Occipital lobe (tissue), 2 donors: ENCODE measurements around the gene KRTAP10-11. TPM values are rescaled to one million over a fixed set of nuclear protein-coding genes. Genes with fewer than 3 reads are reported as not detected.
"Not testable (repeated sequence)": the region's sequence is repeated elsewhere in the genome, so short reads cannot be mapped to it uniquely, and the experiment has no call there.

Experiments used
- DNase-seq: peaks from one replicate; lab custom pipeline; 2025; lab: John Stamatoyannopoulos, UW
- total RNA-seq: library from RNA; depleted of rRNA; stranded (reverse); fragments of >200 nt; gene quantifications from one replicate; pipeline ENCODE4 v1.2.3, GENCODE V29; 2014

Gene KRTAP10-11
- total RNA-seq, 1 donor from 2014 or later = not detected

- DNase-seq = no peak
Measured at GRCh38 chr21:44614961-44615391, 31.2 kb upstream of the KRTAP10-11 start.

- DNase-seq = no peak
Measured at GRCh38 chr21:44615466-44615865, 30.7 kb upstream of the KRTAP10-11 start.

GRCh38 chr21:44615911-44616590 is 30.2 kb upstream of the KRTAP10-11 start:
- no peak for DNase-seq

- DNase-seq = no peak
Measured at GRCh38 chr21:44616591-44616926, 29.7 kb upstream of the KRTAP10-11 start.

- DNase-seq = no peak
Measured at GRCh38 chr21:44617071-44617501, 29.1 kb upstream of the KRTAP10-11 start.

GRCh38 chr21:44618504-44618903 is 27.7 kb upstream of the KRTAP10-11 start:
- DNase-seq = no peak

- DNase-seq = no peak
Measured at GRCh38 chr21:44618909-44619308, 27.3 kb upstream of the KRTAP10-11 start.

GRCh38 chr21:44619886-44620285 is 26.3 kb upstream of the KRTAP10-11 start:
- no peak for DNase-seq

- no peak for DNase-seq
Measured at GRCh38 chr21:44623575-44623974, 22.6 kb upstream of the KRTAP10-11 start.

GRCh38 chr21:44625756-44626155 is 20.5 kb upstream of the KRTAP10-11 start:
- DNase-seq = no peak

GRCh38 chr21:44626262-44626661 is 20.0 kb upstream of the KRTAP10-11 start:
- no peak for DNase-seq

GRCh38 chr21:44626673-44627143 is 19.5 kb upstream of the KRTAP10-11 start, which contains the start of gene KRTAP10-9:
TSS of gene KRTAP10-9 (plus strand) at chr21:44627093. CDS start at chr21:44627172, 79 bp downstream.
- no peak for DNase-seq

- not testable (repeated sequence) for DNase-seq
Measured at GRCh38 chr21:44627181-44627822, 18.9 kb upstream of the KRTAP10-11 start.

GRCh38 chr21:44627831-44628233 is 18.4 kb upstream of the KRTAP10-11 start:
- DNase-seq = not testable (repeated sequence)

- no peak for DNase-seq
Measured at GRCh38 chr21:44628707-44629391, 17.4 kb upstream of the KRTAP10-11 start.

GRCh38 chr21:44630440-44630839 is 15.8 kb upstream of the KRTAP10-11 start:
- DNase-seq = no peak

GRCh38 chr21:44632067-44632466 is 14.1 kb upstream of the KRTAP10-11 start:
- DNase-seq = no peak

- DNase-seq = no peak
Measured at GRCh38 chr21:44636209-44637017, 9.8 kb upstream of the KRTAP10-11 start.

- DNase-seq = no peak
Measured at GRCh38 chr21:44637018-44637850, 9.0 kb upstream of the KRTAP10-11 start, which contains the start of gene KRTAP10-10. TSS of gene KRTAP10-10 (plus strand) at chr21:44637356. CDS start at chr21:44637418, 62 bp downstream.

GRCh38 chr21:44637851-44638348 is 8.3 kb upstream of the KRTAP10-11 start:
- DNase-seq = not testable (repeated sequence)
